ELR (cell line): ENCODE data around the gene GRM3.

ENCODE experiments used
- DNase-seq: peaks from one replicate; pipeline ENCODE4 v3.0.0-alpha.2; 2015; ENCODE audit warnings: low read depth

GRM3 gene

DNA sequence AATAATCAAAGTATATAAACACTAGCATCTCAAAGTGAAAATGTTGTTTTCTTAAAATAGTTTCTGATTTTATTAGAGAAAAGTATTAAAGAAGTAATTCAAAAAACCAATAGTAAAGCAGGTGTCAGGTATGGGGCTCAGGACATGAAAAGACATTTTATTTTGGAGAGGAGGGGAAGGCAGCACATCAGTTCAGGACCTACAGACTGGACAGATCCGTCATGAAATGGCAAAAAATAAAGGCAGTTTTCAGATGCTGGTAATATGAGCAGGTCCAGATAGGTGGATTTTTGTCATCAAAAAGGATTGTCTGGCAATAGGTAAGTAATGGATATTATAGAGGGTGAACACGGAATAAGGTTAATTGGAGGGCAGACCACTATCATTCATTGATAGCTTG is 49.0 kb downstream of the GRM3 start:
- DNase-seq, result no peak

DNA sequence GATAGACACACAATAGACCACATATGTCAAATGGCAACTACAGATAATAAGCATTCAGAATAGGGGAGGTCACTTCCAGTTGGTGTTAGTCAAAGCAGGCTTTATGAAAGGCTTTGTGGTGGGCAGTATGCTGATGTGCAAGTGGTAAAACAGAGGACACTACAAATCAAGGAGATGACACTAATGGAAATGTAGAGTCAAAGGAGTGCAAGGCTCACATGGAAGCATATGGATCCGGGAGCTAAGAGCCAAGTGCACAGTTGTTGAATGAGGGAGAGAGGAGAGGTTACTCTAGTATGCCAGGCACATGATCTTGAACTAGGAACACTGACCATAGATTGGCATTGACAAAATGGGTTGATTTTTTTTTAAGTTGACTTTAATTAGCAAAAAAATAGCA is 62.7 kb downstream of the GRM3 start:
- no peak for DNase-seq

DNA sequence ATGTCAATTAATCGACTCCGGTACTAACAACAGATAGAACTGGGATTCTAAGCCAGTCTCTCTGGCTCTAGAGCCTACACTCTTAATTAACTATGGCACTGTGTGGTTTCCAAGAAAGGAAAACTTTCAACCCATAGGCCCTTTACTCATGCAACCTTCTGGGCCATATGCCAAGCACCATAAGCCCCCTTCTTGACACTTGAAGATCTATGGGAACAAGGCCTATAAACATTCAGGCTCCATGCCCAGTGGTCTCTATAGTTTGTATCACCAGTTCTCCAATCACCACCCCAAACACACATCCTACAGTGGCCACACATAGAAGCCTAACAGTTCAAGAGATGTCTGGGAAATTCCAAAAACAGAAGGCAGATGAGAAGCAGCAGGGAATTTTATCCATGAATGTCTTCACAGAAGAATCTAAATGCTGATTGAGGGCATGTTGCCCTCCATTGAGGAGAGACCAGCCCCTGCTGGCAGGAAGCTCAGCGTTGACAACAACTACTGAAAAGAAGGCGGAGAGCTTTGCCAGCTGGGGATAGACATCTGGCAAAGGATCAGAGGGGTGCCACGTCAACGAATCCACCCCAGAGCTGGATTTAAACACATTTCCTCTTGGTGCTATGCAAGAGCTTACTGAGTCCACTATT is 64.4 kb downstream of the GRM3 start:
- no peak for DNase-seq

DNA sequence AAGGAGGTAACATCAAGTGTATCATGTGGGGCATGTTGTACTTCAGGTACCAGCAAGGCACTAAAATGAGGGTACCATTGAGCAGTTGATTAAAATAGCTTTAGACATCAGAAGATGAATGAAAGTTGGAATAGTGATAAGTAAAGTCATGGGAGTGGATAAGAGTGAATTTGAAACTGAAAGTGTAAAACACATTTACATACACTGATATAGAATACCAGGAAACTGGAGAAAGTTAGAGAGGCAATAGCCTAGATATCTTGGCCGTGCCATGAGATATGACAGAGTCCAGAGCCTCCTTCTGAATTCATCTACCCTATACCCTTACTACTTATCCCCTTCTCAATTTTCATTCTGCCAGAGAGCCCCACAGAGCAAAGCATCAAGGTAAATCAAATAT is 76.6 kb downstream of the GRM3 start:
- no peak for DNase-seq

DNA sequence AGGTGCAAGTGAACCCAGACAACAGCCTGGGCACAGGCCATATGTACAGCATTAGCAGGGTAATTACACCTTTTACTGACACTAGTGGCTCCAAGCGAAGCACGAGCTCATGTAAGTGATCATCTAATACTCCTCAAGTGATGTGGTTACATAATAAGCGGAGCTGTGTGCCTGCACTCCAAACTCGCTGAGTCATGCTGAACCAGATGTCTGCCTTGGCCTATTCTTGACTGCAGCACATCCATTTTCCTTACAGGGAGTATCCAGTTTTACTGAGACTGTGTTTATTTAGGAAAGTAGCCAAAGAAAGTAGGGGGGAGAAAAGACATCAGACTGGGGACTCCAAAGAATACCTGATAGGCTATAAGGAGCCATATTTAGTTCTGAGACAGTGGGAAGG is 90.1 kb downstream of the GRM3 start:
- no peak for DNase-seq

DNA sequence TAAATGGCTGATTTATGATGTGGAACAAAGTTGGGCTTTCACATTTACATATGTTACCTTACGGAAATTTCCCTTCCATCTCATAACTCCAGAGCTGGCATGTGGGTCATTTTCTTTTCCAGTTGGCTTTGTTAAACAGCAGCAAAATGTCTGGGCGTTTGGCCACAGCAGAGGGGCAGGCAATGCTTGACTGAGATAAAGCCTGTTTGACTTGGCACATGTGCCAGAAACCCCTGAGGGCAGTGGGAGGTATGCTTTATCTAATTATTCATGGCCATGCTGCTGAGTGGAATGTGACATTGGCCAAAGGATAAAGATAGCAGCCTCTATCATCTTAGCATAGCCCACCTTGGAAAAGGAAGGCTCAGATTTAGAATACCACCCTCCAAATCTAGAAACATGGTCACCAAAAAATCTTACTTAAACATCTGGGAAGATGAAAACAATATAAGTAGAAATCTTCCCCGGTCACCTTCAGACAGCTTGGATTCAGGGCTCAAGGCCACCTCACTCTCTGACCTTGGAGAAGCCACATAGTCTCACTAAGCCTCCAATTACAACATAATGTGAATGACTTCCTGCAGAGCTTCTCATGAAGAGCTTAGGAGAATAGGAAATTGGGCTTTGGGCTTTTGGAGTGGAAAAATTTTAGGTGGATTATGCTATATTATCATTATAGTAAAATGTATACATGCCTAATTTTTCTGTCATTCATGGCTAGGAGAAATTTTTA is 101.5 kb downstream of the GRM3 start:
- no peak for DNase-seq

DNA sequence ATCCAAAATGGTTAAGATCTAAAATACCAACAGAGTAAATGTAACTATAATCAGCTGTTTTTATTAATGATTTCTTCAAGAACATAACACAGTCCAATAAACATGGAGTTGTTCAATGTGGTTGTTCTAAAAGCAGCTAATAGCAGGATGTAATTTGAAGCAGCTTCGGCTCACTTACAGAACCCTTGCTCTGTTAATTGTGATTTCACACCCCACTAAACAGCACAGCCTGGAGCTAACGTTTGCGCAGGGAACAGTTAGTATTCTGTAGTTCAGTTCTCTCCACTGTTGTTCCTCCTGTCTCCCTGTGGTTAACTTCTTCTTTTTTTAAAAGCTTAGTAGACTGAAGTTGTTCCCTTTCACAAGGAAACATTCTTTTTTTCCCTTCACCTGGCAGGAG is 104.0 kb downstream of the GRM3 start:
- DNase-seq, result no peak

DNA sequence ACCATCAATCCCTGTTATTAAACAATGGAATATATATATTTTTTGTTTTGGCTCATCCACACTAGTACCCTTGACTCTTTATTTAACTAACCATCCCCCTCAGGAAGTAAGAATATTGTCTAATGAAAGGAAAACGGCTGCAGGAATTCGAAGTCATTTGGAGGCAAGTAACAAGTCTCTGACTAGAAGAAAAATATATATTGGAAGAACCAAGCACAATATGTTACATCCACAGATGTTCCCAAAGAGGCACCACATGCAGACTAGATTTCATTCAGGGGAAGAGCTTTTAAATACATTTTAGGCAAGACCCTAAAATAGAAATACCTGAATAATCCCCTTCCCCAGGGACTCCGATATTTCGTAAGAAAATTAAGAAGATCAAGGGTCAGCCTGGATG is 104.5 kb downstream of the GRM3 start:
- DNase-seq, result no peak

DNA sequence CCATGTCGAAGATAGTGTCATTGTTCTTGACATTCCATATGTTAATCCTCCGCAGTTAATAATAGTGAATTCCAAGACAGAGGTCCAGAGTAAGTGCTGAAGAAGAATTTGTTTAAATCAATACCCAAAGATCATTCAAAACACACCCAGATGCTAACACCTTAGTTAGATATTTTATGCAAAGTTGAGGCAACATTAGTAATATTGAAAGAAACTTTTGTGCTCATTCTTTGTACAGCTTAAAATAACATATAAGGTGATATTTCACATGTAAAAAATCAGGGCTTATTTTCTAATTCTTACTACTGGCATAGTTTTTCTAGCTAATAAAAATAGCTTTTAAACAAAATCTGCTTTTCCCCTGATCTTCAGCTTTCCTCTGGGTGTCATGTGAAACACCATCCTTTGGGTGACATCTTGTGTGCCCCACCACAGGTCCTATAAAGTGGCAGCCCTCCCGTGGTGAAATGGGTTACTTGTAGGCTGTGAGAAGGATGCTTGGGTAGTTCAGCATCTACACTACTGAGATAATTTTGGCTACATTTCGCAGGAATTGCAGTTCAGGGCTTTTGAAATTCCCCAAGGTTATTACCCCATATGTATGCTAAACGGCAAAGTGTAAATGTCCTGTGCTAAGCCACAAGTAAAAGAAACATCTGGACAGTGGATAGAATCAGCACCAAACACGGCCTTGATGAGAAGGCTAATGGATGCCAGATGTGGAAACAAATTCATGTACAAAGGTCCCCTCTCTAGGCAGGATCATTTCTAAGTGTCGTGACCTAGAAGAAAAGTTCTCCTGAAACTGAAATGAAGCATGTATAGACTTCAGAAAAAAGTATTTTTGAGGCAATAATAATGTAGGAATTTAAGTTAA is 105.4 kb downstream of the GRM3 start:
- no peak for DNase-seq

DNA sequence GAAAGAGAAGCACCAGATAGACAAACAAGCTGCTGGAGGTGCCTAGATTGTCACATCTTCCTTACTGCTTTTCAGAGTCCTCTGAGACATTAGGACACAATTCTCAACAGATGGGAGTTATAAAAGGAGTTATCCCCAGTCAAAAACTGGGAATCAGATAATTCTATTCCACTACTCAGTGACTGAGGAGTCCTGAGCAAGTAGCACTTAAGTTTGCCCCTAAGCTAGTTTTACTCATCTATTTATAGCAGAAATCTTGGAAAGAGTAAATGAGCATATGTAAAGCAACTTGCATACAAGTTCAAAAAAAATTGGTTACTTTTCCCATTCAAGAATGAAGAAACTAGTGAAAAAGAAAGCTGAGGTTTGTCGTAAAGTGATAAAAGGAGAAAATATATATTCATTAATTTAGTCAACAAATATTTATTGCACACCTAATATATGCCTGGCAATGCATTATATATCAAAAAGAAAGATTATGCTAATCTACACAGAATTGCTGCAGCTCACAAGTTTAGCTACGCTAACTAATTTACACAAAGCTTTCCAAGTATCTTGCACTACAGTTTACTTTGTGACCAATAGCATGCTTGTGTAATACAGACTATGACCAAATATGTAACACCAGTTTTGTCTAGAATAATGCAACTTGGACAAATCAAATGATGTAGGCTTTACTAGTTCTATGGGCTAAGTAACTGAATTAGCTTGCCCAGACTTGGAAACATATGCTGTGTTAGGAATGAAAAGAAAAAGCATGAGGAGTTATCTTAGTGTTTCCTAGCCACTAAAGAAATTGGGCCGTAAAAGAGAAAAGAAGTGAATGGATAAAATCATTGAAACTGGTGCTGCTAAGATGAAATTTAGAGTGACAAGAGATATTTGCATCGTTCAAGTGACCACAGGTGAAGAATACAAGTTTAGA is 106.3 kb downstream of the GRM3 start:
- DNase-seq, result no peak

DNA sequence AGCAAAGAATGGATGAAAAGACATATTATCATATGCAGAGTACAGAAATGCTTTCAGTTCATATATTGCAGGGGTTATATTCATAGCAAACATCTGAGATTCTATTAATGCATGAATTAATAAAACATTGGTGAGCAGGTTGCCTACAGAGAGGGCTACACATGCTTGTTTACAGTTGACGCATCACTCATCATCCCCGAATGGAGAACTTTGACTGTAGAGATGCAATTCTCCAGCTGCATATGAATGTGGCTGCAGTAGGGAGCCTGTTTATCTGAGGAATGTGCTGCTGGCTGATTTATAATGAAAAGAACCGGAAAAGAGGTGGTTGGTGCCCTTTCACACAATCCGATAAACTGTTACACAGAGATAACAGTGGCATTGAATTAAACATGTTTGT is 116.5 kb downstream of the GRM3 start:
- no peak for DNase-seq

DNA sequence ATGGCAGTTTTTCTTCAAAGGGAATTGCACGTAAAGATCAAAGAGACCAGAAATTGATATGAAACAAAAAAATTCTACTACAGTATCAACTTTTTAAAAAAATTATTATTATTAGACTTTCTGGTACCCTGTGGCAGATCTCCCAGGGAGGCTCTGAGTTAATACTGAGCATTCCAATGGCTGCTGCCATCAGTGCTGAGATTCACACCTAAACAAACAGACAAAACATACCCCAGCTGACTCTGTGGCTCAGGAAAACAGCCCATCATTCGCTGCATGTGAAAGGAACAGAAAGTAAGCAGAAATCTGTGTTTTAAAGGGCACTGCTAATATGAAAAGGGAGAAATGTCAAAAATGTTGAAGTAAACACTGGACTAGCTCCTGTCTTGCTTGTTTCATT is 118.4 kb downstream of the GRM3 start:
- DNase-seq, result no peak

DNA sequence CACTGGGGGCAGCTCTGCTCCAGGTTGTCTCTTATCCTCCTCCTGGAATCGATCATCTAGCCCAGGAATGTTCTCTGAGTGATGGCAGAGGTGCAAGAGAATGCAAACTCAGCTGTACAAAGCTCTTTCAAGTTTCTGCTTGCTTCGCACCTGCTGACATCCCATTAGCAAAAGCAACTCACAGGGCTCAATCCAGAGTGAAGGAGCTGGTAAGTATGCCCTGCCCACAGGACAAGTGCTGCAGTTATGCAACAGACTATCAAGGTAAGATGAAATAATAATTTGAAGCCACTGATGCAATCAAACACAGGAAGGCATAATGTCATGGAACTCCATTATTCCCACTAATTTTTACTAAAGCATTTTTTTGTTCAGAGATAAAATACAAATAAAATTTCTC is 122.2 kb downstream of the GRM3 start:
- no peak for DNase-seq

DNA sequence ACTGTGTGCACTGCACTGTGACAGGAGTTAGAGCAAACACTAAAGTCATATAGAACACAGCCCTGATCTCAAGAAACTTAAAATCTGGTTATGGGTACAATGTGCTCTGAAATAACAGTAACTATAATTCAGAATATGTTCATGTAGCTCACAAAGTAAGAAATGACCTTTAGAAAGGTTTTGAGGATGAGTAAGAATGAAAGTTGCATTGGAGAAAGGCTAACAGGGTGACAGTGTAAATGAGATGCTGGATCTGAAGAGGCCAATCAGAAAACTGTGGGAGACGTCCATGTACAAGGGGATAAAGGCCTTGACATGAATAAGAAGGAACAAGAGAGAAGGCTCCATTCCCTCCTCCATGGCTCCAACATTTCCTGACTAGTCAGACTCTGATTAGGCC is 124.7 kb downstream of the GRM3 start:
- no peak for DNase-seq

DNA sequence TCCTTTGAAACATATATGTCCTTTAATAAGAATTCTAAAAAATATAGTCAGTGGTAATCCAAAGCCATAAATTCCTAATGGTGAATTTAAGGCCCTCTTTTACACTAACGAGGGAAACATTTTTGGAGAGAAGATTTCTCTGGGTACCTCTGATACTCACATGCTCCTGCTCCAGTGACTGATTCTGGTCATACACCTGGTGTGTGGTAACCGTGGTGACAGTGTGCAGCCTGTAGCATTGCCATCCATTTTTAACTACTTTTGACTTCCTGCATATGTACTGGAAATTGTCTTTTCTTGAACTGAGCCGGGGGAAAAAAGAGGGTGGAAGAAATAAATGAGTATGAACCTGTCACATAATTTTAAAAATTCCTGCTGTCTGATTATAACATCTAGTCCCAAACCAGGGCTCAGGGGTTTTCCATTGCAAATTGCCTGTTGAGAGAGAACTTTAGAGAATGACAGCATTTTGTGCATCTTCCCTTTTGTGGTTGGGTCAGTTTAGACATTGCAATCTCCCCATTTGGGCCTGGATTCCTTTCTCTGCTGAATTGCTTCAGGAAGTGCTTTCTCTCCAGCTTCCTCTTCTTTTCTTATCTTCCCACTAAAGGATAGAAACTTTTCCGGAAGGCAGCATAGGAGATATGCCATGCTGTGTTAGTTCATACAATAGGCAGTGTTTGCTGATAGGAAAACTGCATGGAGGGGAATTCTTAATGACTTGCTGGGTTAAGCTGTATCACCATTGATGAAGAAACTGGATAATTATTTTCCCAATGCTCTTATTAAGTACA is 125.5 kb downstream of the GRM3 start:
- DNase-seq, result no peak

DNA sequence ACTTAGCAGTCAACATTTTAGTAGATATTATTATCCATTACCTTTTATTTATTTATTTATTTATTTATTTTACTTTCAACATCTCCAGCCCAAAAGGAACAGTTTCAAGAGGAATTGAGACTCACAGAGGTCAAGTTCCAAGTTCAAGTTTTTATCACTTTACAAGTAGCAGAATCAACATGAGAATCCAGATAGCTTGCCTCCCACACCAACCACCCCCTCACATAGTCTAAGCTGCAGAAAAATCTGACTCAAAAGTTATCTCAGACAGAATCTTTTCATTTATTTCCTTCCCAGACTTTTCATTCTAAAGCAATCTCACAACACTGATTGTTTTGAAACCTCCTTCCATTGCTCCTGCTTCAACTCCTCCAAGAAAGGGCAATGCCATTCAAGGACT is 129.6 kb downstream of the GRM3 start:
- DNase-seq, result no peak

DNA sequence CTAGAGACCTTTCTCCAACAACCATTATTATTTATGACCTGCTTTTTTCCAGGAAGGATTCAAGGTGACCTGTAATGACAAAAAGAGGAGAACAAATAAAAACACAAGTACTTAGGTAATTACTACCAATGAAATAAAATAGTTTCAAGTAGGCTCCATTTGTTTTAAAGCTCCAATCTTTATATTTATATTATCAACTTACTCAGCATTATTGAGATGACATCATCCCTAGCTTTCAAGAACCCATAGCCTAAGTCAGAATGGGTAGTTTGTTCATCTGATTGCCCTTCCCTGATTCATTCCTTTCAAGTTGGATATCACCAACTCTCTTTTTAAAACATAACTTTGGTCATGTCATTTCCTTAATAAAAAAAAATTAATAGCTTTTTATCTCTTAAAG is 131.5 kb downstream of the GRM3 start:
- no peak for DNase-seq

DNA sequence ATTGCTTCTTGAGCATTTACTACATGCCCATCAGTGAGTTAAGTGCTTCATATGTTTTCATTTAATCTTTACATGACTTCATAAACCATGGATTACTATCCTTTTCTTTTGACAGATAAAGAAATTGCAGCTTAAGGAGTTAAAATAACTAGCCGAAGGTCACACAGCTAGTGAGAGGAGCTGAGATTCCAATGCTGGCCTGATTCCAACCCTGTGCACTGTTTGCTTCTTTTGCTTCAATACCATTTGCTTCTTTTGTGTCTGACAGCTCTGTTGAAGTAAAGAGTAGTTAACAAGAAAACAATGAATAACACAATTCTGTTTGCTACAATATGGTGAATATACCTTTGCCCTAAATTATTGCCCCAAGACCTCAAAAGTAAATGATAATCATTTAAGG is 132.4 kb downstream of the GRM3 start:
- DNase-seq, result no peak

DNA sequence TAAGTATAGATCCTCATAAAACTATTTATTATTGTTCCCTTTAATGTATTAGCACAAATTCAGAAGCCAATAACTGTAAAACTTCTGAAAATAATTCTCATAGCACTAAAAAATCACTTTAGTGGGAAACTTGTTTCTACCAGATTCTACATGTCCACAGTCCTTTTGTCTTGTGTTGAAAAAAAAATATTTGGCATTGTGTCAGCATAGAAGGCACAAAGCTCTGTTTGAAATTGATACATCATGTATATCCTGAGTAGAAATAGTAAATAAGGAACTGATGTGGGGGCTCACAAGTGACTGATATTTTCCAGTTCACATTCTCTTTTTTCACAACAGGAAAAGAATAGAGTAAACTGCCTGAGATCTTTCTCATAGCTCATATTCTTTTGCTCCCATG is 134.6 kb downstream of the GRM3 start:
- no peak for DNase-seq

DNA sequence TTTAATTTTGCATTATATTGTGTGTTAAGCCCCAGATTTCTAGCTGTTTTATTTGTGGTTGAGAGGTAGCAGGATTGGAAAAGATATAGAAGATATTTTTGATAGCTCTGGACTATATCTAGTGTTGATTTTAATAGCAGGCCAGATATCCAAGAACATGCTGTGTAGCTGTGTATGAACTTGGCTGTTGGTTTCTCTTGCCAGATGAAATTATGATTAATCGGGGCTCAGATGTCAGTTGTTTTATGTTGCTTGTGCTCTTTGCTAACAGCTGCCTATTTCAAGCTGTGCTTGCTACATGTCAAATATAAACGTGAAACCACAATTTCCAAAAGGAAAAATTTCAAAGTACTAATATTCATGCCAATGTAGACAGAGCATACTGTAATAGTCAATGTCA is 141.1 kb downstream of the GRM3 start:
- no peak for DNase-seq

DNA sequence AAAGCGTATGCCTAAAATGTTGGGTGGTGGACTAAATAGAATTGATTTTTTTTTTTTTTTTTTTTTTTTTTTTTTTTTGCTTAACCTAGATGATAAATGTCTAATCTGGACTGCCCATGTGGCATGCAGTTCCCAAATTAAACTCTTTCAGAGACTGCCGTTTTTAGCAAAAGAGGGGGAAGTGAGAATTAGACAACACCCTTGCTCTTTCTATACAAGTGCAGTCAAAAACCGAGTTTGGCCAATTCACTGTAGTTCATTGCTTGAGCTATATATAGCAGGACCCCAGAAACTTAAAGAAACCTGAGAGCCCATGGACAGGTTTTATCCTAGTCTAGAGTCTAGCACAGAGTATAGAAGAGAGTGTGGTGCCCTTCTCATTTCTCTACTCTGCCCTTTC is 141.9 kb downstream of the GRM3 start:
- DNase-seq, result no peak
